GM12872 (cell line): ENCODE measurements around the gene KAZALD1.

Experiments
- TF ChIP-seq, protein P1 (sequence below): IDR thresholded peaks from 3 replicates; pipeline ENCODE4 v1.5.1; 2011; ENCODE audit warnings: low read depth, mild to moderate bottlenecking, low read length, moderate library complexity; ENCODE audit not compliant: insufficient read depth

KAZALD1 gene

DNA sequence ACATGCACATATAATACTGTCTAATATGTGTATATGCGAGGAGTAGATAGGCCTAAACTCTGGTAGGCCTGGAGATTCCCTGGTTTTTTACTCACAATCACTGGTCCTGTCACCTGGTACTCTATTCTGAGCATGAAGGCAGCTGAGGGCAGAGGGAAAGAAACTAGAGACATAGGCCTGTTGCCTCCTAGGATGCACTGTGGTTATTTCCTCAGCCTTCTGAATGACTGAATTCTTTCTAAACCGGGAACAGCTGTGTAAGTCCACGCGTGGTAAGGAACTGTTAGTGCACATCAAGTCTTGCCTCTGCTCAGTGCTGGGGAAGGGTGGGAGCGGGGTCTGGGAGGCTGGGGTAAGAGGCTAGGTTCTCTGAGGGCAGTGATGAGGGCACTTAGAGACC, 7.7 kb downstream of the KAZALD1 start:
- TF ChIP-seq, protein P1, sequence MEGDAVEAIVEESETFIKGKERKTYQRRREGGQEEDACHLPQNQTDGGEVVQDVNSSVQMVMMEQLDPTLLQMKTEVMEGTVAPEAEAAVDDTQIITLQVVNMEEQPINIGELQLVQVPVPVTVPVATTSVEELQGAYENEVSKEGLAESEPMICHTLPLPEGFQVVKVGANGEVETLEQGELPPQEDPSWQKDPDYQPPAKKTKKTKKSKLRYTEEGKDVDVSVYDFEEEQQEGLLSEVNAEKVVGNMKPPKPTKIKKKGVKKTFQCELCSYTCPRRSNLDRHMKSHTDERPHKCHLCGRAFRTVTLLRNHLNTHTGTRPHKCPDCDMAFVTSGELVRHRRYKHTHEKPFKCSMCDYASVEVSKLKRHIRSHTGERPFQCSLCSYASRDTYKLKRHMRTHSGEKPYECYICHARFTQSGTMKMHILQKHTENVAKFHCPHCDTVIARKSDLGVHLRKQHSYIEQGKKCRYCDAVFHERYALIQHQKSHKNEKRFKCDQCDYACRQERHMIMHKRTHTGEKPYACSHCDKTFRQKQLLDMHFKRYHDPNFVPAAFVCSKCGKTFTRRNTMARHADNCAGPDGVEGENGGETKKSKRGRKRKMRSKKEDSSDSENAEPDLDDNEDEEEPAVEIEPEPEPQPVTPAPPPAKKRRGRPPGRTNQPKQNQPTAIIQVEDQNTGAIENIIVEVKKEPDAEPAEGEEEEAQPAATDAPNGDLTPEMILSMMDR, result no peak

DNA sequence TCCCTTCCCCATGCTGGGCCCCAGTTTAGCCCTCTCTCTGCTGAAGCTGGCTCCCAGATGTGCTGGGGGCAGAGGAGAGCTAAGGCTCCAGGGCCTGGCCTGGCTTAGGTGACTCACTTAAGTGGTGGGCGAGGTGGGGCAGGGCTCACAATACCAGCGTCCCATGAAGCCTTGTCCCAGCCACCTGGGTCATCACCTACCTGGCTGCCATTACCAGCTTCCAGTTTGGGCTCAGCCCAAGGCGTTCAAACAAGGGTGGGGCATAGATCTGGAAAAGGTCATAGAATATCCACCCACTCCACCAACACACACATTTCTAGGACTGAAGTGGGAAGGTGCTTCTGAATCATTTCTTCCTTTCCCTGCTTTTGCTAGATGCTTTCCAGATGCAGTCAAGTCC, 8.3 kb downstream of the KAZALD1 start:
- TF ChIP-seq, protein P1, result no peak

DNA sequence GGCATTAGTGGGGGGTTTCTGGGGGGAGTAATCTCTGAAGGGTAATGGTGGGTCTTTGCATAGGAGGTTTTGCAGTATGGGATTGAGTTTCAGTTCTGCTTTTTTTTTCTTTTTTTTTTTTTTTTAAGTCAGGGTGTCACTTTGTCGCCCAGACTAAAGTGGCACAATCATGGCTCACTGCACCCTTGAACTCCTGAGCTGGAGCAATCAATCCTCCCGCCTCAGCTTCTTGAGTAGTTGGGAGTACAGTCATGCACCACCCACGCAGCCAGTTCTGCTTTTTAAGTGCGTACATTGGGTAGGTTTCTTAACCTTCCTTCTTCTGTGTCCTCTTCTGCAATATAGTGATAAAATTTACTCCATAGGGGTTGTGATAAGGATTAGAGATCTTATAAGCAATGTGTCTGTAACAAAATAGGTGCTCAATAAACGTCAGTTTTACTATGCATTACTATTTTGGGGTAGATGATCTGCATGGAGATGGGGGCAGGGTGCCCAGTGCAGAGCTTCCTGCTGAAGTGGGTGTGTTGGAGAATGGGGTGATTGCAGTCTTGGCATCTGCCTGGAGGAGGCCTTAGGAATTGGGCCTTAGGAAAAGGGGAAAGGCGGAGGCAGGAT, 9.6 kb downstream of the KAZALD1 start:
- TF ChIP-seq, protein P1, result no peak

DNA sequence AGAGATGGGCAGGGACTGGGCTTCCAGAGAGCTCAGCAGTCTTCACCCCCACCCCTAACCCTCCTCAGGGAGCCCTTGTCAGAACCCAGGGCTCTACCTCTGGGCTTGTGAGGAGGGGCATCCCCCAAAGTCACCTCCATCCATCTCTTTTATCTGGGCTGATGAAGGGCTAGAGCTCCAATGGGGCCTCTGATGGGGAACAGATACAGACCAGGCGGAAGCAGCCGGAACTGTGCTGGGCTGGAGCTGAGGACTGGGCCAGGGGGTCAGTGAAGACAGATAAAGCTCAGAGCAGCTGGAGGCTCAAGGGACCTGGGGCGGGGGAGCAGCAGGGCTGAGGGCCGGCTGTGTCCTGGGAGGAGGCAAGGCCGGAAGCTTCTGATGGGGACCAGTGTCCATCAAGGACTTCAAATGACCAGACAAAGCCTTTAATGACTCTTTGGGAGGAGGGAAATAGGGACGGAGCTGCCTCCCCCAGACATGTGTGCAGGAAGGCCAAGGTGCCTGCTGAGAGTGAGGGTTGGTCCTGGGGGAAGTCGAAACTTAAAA, 10.2 kb downstream of the KAZALD1 start:
- TF ChIP-seq, protein P1, result no peak

DNA sequence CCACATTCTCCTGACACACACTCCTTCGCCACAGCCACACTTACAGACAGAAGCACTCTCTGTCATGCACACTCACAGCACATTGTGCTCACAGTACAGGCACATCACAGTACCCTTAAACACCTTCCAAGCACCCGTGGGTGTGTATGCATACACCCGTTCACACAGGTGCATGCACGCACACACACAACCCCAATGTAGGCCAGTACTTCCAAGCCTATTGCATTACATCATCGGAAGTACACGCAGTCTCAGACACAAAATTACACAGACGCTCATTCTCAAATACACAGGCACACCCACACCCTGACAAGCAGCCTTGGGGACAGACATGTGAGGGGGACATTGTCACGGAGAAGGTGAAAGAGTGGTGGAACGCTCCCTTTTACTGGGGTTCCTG, 11.1 kb downstream of the KAZALD1 start:
- TF ChIP-seq, protein P1, result no peak

DNA sequence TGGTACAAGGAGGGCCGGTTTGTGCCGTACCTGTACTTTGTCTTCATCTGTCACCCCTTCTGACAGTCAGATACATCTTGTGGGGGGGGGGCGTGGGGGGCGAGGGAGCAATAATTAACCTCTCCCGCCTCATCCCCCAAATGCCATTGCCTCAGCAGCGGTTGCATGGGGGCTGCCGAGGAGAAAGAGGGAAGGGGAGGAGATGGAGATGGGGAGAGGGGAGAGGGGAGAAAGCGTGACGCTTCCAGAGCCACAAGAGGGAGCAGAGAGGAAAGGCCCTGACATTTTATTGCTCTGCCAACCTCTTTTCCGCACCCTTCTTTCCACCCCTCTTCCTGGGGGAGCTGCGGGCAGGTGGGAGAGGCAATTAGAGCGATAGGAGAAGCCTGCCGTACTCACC, 11.8 kb downstream of the KAZALD1 start:
- TF ChIP-seq, protein P1, result no peak

DNA sequence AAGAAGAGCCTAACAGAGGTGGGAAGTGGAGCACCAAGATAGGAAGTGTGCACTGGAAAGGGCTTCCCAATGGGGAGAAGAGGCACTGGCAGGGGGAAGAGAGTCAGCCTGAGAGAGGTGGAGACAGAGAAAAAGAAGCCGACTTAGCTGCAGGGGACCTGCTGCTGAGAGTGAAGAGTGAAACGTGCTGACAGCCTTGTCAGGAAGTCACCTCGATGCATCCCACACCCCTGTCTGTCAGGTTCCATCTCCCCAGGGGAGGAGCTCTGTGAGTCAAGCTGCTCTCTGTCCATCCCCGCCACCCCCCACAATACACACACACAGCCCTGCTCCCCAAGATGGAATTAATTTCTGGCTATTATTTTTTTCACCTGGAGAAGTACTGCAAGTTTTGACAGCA, 14.0 kb downstream of the KAZALD1 start:
- TF ChIP-seq, protein P1, result no peak
